Measurements from ENCODE around the gene NCAM1. TPM values are rescaled to one million over a fixed set of nuclear protein-coding genes. Genes with fewer than 3 reads are reported as not detected.
"Not testable (repeated sequence)": the region's sequence is repeated elsewhere in the genome, so short reads cannot be mapped to it uniquely, and the experiment has no call there.

Gene NCAM1
- total RNA-seq, 1 donor, result under 0.01 TPM

GRCh38 chr11:113289431-113290187 lies 328.4 kb downstream of the NCAM1 start:
- DNase-seq (ENCODE audit: low read depth in 2 of 3, low spot score in 2 of 3), result peak; percentile 11 to 69 (median 51)

- DNase-seq (ENCODE audit: low read depth in 2 of 3, low spot score in 2 of 3), result no peak
Measured at GRCh38 chr11:113293936-113294335, 332.7 kb downstream of the NCAM1 start.

- DNase-seq (ENCODE audit: low read depth in 2 of 3, low spot score in 2 of 3), result no peak
Measured at GRCh38 chr11:113295993-113296392, 334.8 kb downstream of the NCAM1 start.

GRCh38 chr11:113296447-113297205 lies 335.4 kb downstream of the NCAM1 start:
- no peak for DNase-seq (ENCODE audit: low read depth in 2 of 3, low spot score in 2 of 3)

- not testable (repeated sequence) for DNase-seq (ENCODE audit: low read depth in 2 of 3, low spot score in 2 of 3)
Measured at GRCh38 chr11:113298496-113298895, 337.3 kb downstream of the NCAM1 start.

- DNase-seq (ENCODE audit: low read depth in 2 of 3, low spot score in 2 of 3), result no peak
Measured at GRCh38 chr11:113304916-113305315, 343.7 kb downstream of the NCAM1 start.

GRCh38 chr11:113305440-113306336 lies 344.5 kb downstream of the NCAM1 start:
- DNase-seq (ENCODE audit: low read depth in 2 of 3, low spot score in 2 of 3), result peak; percentile 35 to 79 (median 64)

- no peak for DNase-seq (ENCODE audit: low read depth in 2 of 3, low spot score in 2 of 3)
Measured at GRCh38 chr11:113308601-113309000, 347.4 kb downstream of the NCAM1 start.

- DNase-seq (ENCODE audit: low read depth in 2 of 3, low spot score in 2 of 3), result no peak
Measured at GRCh38 chr11:113311536-113311935, 350.3 kb downstream of the NCAM1 start.

GRCh38 chr11:113313601-113314000 lies 352.4 kb downstream of the NCAM1 start:
- DNase-seq (ENCODE audit: low read depth in 2 of 3, low spot score in 2 of 3), result no peak

- DNase-seq (ENCODE audit: low read depth in 2 of 3, low spot score in 2 of 3), result no peak
Measured at GRCh38 chr11:113314065-113314388, 352.8 kb downstream of the NCAM1 start.

- DNase-seq (ENCODE audit: low read depth in 2 of 3, low spot score in 2 of 3), result peak; percentile 69 to 91 (median 89)
Measured at GRCh38 chr11:113314389-113315301, 353.4 kb downstream of the NCAM1 start, which contains the start of gene TTC12. Gene TTC12 (plus strand): TSS chr11:113314583. CDS start chr11:113316258, 1,675 bp downstream.

GRCh38 chr11:113315811-113316210 lies 354.6 kb downstream of the NCAM1 start:
- DNase-seq (ENCODE audit: low read depth in 2 of 3, low spot score in 2 of 3), result no peak

- no peak for DNase-seq (ENCODE audit: low read depth in 2 of 3, low spot score in 2 of 3)
Measured at GRCh38 chr11:113316256-113316655, 355.0 kb downstream of the NCAM1 start.

- no peak for DNase-seq (ENCODE audit: low read depth in 2 of 3, low spot score in 2 of 3)
Measured at GRCh38 chr11:113317339-113317738, 356.1 kb downstream of the NCAM1 start.

- DNase-seq (ENCODE audit: low read depth in 2 of 3, low spot score in 2 of 3), result no peak
Measured at GRCh38 chr11:113319085-113319484, 357.9 kb downstream of the NCAM1 start.

GRCh38 chr11:113322158-113322557 lies 360.9 kb downstream of the NCAM1 start:
- DNase-seq (ENCODE audit: low read depth in 2 of 3, low spot score in 2 of 3), result no peak

- no peak for DNase-seq (ENCODE audit: low read depth in 2 of 3, low spot score in 2 of 3)
Measured at GRCh38 chr11:113324250-113324649, 363.0 kb downstream of the NCAM1 start.
